Measurements from ENCODE around the gene KLRF2.

GRCh38 chr12:9872742-9873141 lies 8.5 kb upstream of the KLRF2 start:
- TF ChIP-seq, protein P1, sequence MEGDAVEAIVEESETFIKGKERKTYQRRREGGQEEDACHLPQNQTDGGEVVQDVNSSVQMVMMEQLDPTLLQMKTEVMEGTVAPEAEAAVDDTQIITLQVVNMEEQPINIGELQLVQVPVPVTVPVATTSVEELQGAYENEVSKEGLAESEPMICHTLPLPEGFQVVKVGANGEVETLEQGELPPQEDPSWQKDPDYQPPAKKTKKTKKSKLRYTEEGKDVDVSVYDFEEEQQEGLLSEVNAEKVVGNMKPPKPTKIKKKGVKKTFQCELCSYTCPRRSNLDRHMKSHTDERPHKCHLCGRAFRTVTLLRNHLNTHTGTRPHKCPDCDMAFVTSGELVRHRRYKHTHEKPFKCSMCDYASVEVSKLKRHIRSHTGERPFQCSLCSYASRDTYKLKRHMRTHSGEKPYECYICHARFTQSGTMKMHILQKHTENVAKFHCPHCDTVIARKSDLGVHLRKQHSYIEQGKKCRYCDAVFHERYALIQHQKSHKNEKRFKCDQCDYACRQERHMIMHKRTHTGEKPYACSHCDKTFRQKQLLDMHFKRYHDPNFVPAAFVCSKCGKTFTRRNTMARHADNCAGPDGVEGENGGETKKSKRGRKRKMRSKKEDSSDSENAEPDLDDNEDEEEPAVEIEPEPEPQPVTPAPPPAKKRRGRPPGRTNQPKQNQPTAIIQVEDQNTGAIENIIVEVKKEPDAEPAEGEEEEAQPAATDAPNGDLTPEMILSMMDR (IDR thresholded peaks at IDR 0.05; ENCODE audit: low read depth, low read length, missing input control), result no peak
- TF ChIP-seq, protein P2, sequence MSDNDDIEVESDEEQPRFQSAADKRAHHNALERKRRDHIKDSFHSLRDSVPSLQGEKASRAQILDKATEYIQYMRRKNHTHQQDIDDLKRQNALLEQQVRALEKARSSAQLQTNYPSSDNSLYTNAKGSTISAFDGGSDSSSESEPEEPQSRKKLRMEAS (IDR thresholded peaks at IDR 0.05), result no peak
- TF ChIP-seq RXRA (IDR thresholded peaks at IDR 0.05) (no peak), ZBTB33 (IDR thresholded peaks at IDR 0.05) (no peak), EGR1 (IDR thresholded peaks at IDR 0.05; ENCODE audit: low read depth in 2 of 2) (no peak), HNF4A (conservative IDR thresholded peaks at IDR 0.05) (no peak), TAF1 (conservative IDR thresholded peaks at IDR 0.05) (no peak), JUND (IDR thresholded peaks at IDR 0.05) (no peak), YY1 (IDR thresholded peaks at IDR 0.05) (no peak), SP1 (IDR thresholded peaks at IDR 0.05) (no peak), GABPA (IDR thresholded peaks at IDR 0.05 in 1 of 2, conservative IDR thresholded peaks at IDR 0.05 in 1 of 2) (no peak)
